Uterine smooth muscle cell (primary cell): ENCODE results near the gene ANXA2R. TPM values are rescaled to one million over a fixed set of nuclear protein-coding genes. Genes with fewer than 3 reads are reported as not detected.

Experiments used
- total RNA-seq: library from RNA; depleted of rRNA; stranded (reverse); fragments of >200 nt; gene quantifications from 2 replicates; pipeline ENCODE4 v1.2.3, GENCODE V29; 2014

Gene ANXA2R
- 2.1 and 2.4 TPM in 2 replicates for total RNA-seq

GRCh38 chr5:43040287-43041098 lies at the start of gene ANXA2R:
Gene ANXA2R (minus strand): TSS chr5:43040319. CDS start chr5:43040046, 273 bp downstream.

Other genes starting within 250 kb of the ANXA2R start
- 25.0 and 63.2 TPM in 2 replicates for gene SELENOP, start 228.4 kb downstream of the ANXA2R start, total RNA-seq
- 44.2 and 47.7 TPM in 2 replicates for gene ZNF131, start 80.6 kb upstream of the ANXA2R start, total RNA-seq
- 1.2 and 1.7 TPM in 2 replicates for gene NIM1K, start 151.9 kb upstream of the ANXA2R start, total RNA-seq